ENCODE data around the gene AMMECR1.
"Not testable (repeated sequence)": the region's sequence is repeated elsewhere in the genome, so short reads cannot be mapped to it uniquely, and the experiment has no call there.

Gene AMMECR1

GRCh38 chrX:110155759-110156158 is 162.1 kb downstream of the AMMECR1 start:
- no peak for TF ChIP-seq CTCF (IDR thresholded peaks at IDR 0.05; ENCODE audit: extremely low read depth, insufficient read depth, missing control alignments)
- DNase-seq (ENCODE audit: low spot score), result no peak
- in situ Hi-C loops (cut with MboI; ENCODE audit: low pct_unique_long_range_greater_than_20kb, low sequenced_read_pairs, unreplicated experiment), result no loop called here

- in situ Hi-C loops (cut with MboI; ENCODE audit: low pct_unique_long_range_greater_than_20kb, low sequenced_read_pairs, unreplicated experiment); DNase-seq (ENCODE audit: low spot score): not testable (repeated sequence)
These were observed 163.6 kb downstream of the AMMECR1 start for GRCh38 chrX:110154328-110154727.

GRCh38 chrX:110153896-110154295 is 164.0 kb downstream of the AMMECR1 start:
- in situ Hi-C loops (cut with MboI; ENCODE audit: low pct_unique_long_range_greater_than_20kb, low sequenced_read_pairs, unreplicated experiment), result no loop called here
- TF ChIP-seq CTCF (IDR thresholded peaks at IDR 0.05; ENCODE audit: extremely low read depth, insufficient read depth, missing control alignments), result no peak

GRCh38 chrX:110153244-110153643 is 164.6 kb downstream of the AMMECR1 start:
- no peak for TF ChIP-seq CTCF (IDR thresholded peaks at IDR 0.05; ENCODE audit: extremely low read depth, insufficient read depth, missing control alignments)
- no peak for DNase-seq (ENCODE audit: low spot score)
- in situ Hi-C loops (cut with MboI; ENCODE audit: low pct_unique_long_range_greater_than_20kb, low sequenced_read_pairs, unreplicated experiment), result no loop called here

More at GRCh38 chrX:110153896-110154295, 164.0 kb downstream of the AMMECR1 start:
- DNase-seq (ENCODE audit: low spot score), result no peak

GRCh38 chrX:110146521-110146920 is 171.4 kb downstream of the AMMECR1 start:
- DNase-seq (ENCODE audit: low spot score), result peak; percentile 51
- TF ChIP-seq CTCF (IDR thresholded peaks at IDR 0.05; ENCODE audit: extremely low read depth, insufficient read depth, missing control alignments), result peak; percentile 76
- in situ Hi-C loops (cut with MboI; ENCODE audit: low pct_unique_long_range_greater_than_20kb, low sequenced_read_pairs, unreplicated experiment), result loop anchor here (25.0 kb wide), 1 partner anchor 234 kb away; no protein-coding TSS in a partner anchor

GRCh38 chrX:110145854-110146253 is 172.0 kb downstream of the AMMECR1 start:
- in situ Hi-C loops (cut with MboI; ENCODE audit: low pct_unique_long_range_greater_than_20kb, low sequenced_read_pairs, unreplicated experiment), result loop anchor here (25.0 kb wide), 1 partner anchor 234 kb away; no protein-coding TSS in a partner anchor
- peak; percentile 71 for TF ChIP-seq CTCF (IDR thresholded peaks at IDR 0.05; ENCODE audit: extremely low read depth, insufficient read depth, missing control alignments)
- DNase-seq (ENCODE audit: low spot score), result peak; percentile 39

- in situ Hi-C loops (cut with MboI; ENCODE audit: low pct_unique_long_range_greater_than_20kb, low sequenced_read_pairs, unreplicated experiment), result loop anchor here (25.0 kb wide), 1 partner anchor 233 kb away; no protein-coding TSS in a partner anchor
These were observed 172.6 kb downstream of the AMMECR1 start for GRCh38 chrX:110145311-110145710.

More at GRCh38 chrX:110145311-110145710, 172.6 kb downstream of the AMMECR1 start:
- no peak for DNase-seq (ENCODE audit: low spot score)
- TF ChIP-seq CTCF (IDR thresholded peaks at IDR 0.05; ENCODE audit: extremely low read depth, insufficient read depth, missing control alignments), result no peak

Data from GM13977 (cell line).